ENCODE data around the gene HYI. TPM values are rescaled to one million over a fixed set of nuclear protein-coding genes. Genes with fewer than 3 reads are reported as not detected.
"Not testable (repeated sequence)": the region's sequence is repeated elsewhere in the genome, so short reads cannot be mapped to it uniquely, and the experiment has no call there.

HYI gene
- total RNA-seq, result 10 to 100 TPM; 14.9 to 27.4 (median 19.9) TPM
- 10.7 TPM for total RNA-seq (2013)
- total RNA-seq, result 3.0 to 26.2 (median 13.3) reads per million in 29 experiments

GRCh38 chr1:43453442-43454269 lies at the start of gene HYI:
TSS of gene HYI (minus strand) at chr1:43453931. CDS start at chr1:43453793, 138 bp downstream.
- Mint-ChIP-seq H3K9me3 (no peaks in the 10 kb centered on the region), H3K27me3 (peaks cover 11 to 14% of the 10 kb centered on the region in 2 donors), H3K36me3 (peaks cover 15% of the 10 kb centered on the region), H3K27ac (peak within 1 kb of the TSS; percentile 88 to 89), H3K4me3 (peak within 1 kb of the TSS; percentile 83 to 88 (median 87)), H3K4me1 (peaks cover 17 to 23% (median 21%) of the 10 kb centered on the region in 3 donors)
- ATAC-seq (replicated peaks in 1 of 4) (peak; percentile 73 to 80 (median 76)), DNase-seq (peak; percentile 26 to 77 (median 51))
- Histone ChIP-seq H3K27ac (ENCODE audit: low read length) (peak within 1 kb of the TSS; percentile 52), H3K36me3 (ENCODE audit: control insufficient read depth in 2 of 2, extremely low read depth in 1 of 2, insufficient read depth in 1 of 2, low read length in 1 of 2) (peaks cover 0 to 17% of the 10 kb centered on the region in 2 donors), H3K4me1 (ENCODE audit: control insufficient read depth in 1 of 2, extremely low read depth in 1 of 2, insufficient read depth in 2 of 2, low read length in 2 of 2) (peaks cover 0 to 21% of the 10 kb centered on the region in 2 experiments), H3K27me3 (replicated peaks in 1 of 2; ENCODE audit: control insufficient read depth in 2 of 2, extremely low read depth in 1 of 2, insufficient read depth in 2 of 2, low read length in 1 of 2) (peaks cover 0 to 10% of the 10 kb centered on the region in 2 experiments), H3K4me3 (ENCODE audit: control insufficient read depth in 1 of 2, extremely low read depth in 1 of 2, low read length in 1 of 2) (peak within 1 kb of the TSS; percentile 41 to 54), H3K9me3 (no peaks in the 10 kb centered on the region)
- ChIA-PET CTCF (interaction anchor here in 1 of 2 donors (1.6 kb wide), 1 partner anchor 482 kb away, joined by 3 read pairs; no protein-coding TSS in a partner anchor), POLR2A (no interaction called here)
- WGBS (ENCODE audit: insufficient coverage), result under 1% methylated on average over 71 of the region's 87 CpGs

GRCh38 chr1:43501806-43502205 lies 48.1 kb upstream of the HYI start:
- H3K4me3 Mint-ChIP-seq; H3K4me1 Mint-ChIP-seq; DNase-seq; H3K36me3 Mint-ChIP-seq; H3K9me3 ChIP-seq; H3K4me3 ChIP-seq (ENCODE audit: control insufficient read depth in 1 of 2, extremely low read depth in 1 of 2, low read length in 1 of 2); ATAC-seq (replicated peaks in 1 of 4); POLR2A ChIA-PET; CTCF ChIA-PET; H3K4me1 ChIP-seq (ENCODE audit: control insufficient read depth in 1 of 2, extremely low read depth in 1 of 2, insufficient read depth in 2 of 2, low read length in 2 of 2); H3K36me3 ChIP-seq (ENCODE audit: control insufficient read depth in 2 of 2, extremely low read depth in 1 of 2, insufficient read depth in 1 of 2, low read length in 1 of 2); H3K27ac ChIP-seq (ENCODE audit: low read length); H3K9me3 Mint-ChIP-seq; H3K27ac Mint-ChIP-seq: not testable (repeated sequence)
- no CpG with 5 or more reads among the region's 33 CpGs for WGBS (ENCODE audit: insufficient coverage)
- peaks cover 15 to 25% of the 10 kb centered on the region in 2 donors for H3K27me3 Mint-ChIP-seq
- peaks cover 0 to 21% of the 10 kb centered on the region in 2 experiments for H3K27me3 ChIP-seq (replicated peaks in 1 of 2; ENCODE audit: control insufficient read depth in 2 of 2, extremely low read depth in 1 of 2, insufficient read depth in 2 of 2, low read length in 1 of 2)

GRCh38 chr1:43499898-43500297 lies 46.2 kb upstream of the HYI start:
- no peak overlapping the region for H3K4me3 ChIP-seq (ENCODE audit: control insufficient read depth in 1 of 2, extremely low read depth in 1 of 2, low read length in 1 of 2)
- ATAC-seq (replicated peaks in 1 of 4) (no peak), DNase-seq (no peak)
- no peaks in the 10 kb centered on the region for H3K4me1 ChIP-seq (ENCODE audit: control insufficient read depth in 1 of 2, extremely low read depth in 1 of 2, insufficient read depth in 2 of 2, low read length in 2 of 2)
- no peak overlapping the region for H3K27ac ChIP-seq (ENCODE audit: low read length)
- no peaks in the 10 kb centered on the region for H3K36me3 ChIP-seq (ENCODE audit: control insufficient read depth in 2 of 2, extremely low read depth in 1 of 2, insufficient read depth in 1 of 2, low read length in 1 of 2)
- peaks cover 0 to 12% of the 10 kb centered on the region in 2 experiments for H3K27me3 ChIP-seq (replicated peaks in 1 of 2; ENCODE audit: control insufficient read depth in 2 of 2, extremely low read depth in 1 of 2, insufficient read depth in 2 of 2, low read length in 1 of 2)
- ChIA-PET POLR2A (interaction anchor here in 1 of 2 donors (0.5 kb wide), 1 partner anchor 11 kb away, joined by 3 read pairs; no protein-coding TSS in a partner anchor), CTCF (no interaction called here)
- peaks cover 15 to 24% of the 10 kb centered on the region in 2 donors for H3K27me3 Mint-ChIP-seq
- no peaks in the 10 kb centered on the region for H3K9me3 ChIP-seq
- no peak overlapping the region for H3K27ac Mint-ChIP-seq
- WGBS (ENCODE audit: insufficient coverage), result 86% methylated on average over 6 of the region's 6 CpGs
- no peaks in the 10 kb centered on the region for H3K9me3 Mint-ChIP-seq
- H3K36me3 Mint-ChIP-seq, result no peaks in the 10 kb centered on the region
- no peak overlapping the region for H3K4me3 Mint-ChIP-seq
- no peaks in the 10 kb centered on the region for H3K4me1 Mint-ChIP-seq

- Mint-ChIP-seq H3K27ac (no peak overlapping the region), H3K27me3 (peaks cover 13 to 23% of the 10 kb centered on the region in 2 donors), H3K36me3 (no peaks in the 10 kb centered on the region), H3K4me3 (no peak overlapping the region), H3K4me1 (no peaks in the 10 kb centered on the region), H3K9me3 (peaks cover 0 to 10% (median 6%) of the 10 kb centered on the region in 3 donors)
- H3K27ac ChIP-seq (ENCODE audit: low read length), result no peak overlapping the region
- WGBS (ENCODE audit: insufficient coverage), result 88% methylated on average over 6 of the region's 7 CpGs
- no peak for DNase-seq
- ATAC-seq (replicated peaks in 1 of 4), result no peak
- H3K4me3 ChIP-seq (ENCODE audit: control insufficient read depth in 1 of 2, extremely low read depth in 1 of 2, low read length in 1 of 2), result no peak overlapping the region
- POLR2A ChIA-PET, result no interaction called here
- H3K27me3 ChIP-seq (replicated peaks in 1 of 2; ENCODE audit: control insufficient read depth in 2 of 2, extremely low read depth in 1 of 2, insufficient read depth in 2 of 2, low read length in 1 of 2), result peaks cover 0 to 10% of the 10 kb centered on the region in 2 experiments
- no peaks in the 10 kb centered on the region for H3K36me3 ChIP-seq (ENCODE audit: control insufficient read depth in 2 of 2, extremely low read depth in 1 of 2, insufficient read depth in 1 of 2, low read length in 1 of 2)
- CTCF ChIA-PET, result no interaction called here
- H3K4me1 ChIP-seq (ENCODE audit: control insufficient read depth in 1 of 2, extremely low read depth in 1 of 2, insufficient read depth in 2 of 2, low read length in 2 of 2), result no peaks in the 10 kb centered on the region
- H3K9me3 ChIP-seq, result no peaks in the 10 kb centered on the region
Observed at GRCh38 chr1:43495204-43495603, 41.5 kb upstream of the HYI start.

DNA sequence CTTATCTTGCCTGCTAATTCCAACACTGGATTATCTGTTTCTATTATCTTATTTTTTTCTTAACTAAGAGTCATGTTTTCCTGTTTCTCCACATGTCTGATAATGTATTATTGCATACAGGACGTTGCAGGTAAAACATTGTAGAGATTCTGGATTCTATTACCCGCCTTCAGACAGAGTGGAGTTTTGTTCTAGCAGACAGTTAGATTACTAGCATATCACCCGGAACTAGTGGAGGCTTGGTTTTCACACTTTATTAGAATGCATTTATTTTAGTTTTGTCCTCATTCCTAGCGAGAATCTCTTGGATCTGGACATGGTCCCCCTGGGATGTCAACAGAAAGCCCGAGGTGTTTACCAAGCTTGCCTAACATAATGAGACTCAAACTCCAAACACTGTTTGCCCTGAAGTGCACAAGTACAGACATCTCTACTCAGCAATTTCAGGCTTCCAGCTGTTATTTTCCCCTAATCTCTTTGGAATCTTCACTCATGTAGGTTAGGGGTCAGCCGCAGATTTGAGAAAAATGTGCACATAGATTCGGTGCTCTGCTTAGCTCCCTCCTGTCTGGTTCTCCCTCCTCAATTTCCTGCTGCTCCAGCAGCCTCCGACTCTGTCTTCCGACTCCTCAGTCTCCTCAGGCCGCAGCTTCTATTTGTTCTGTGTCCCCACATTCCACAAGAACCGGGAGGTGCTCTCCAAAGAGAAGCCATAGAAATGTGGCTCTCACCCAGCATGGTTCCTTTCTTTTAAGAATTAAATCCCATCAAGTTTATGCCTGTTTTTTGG lies 40.1 kb upstream of the HYI start:
- H3K4me1 Mint-ChIP-seq, result no peaks in the 10 kb centered on the region
- H3K9me3 ChIP-seq, result no peaks in the 10 kb centered on the region
- H3K27ac ChIP-seq (ENCODE audit: low read length), result no peak overlapping the region
- ChIA-PET POLR2A (no interaction called here), CTCF (interaction anchor here in 1 of 2 donors (0.6 kb wide), 1 partner anchor 702 kb away, joined by 3 read pairs; no protein-coding TSS in a partner anchor)
- H3K27me3 Mint-ChIP-seq, result peaks cover 8 to 17% of the 10 kb centered on the region in 2 donors
- no peaks in the 10 kb centered on the region for H3K4me1 ChIP-seq (ENCODE audit: control insufficient read depth in 1 of 2, extremely low read depth in 1 of 2, insufficient read depth in 2 of 2, low read length in 2 of 2)
- no peak overlapping the region for H3K4me3 ChIP-seq (ENCODE audit: control insufficient read depth in 1 of 2, extremely low read depth in 1 of 2, low read length in 1 of 2)
- peaks cover 5 to 17% (median 15%) of the 10 kb centered on the region in 3 donors for H3K9me3 Mint-ChIP-seq
- H3K27ac Mint-ChIP-seq, result no peak overlapping the region
- peaks cover 0 to 8% of the 10 kb centered on the region in 2 experiments for H3K27me3 ChIP-seq (replicated peaks in 1 of 2; ENCODE audit: control insufficient read depth in 2 of 2, extremely low read depth in 1 of 2, insufficient read depth in 2 of 2, low read length in 1 of 2)
- 61% methylated on average over 8 of the region's 11 CpGs for WGBS (ENCODE audit: insufficient coverage)
- DNase-seq, result no peak
- ATAC-seq (replicated peaks in 1 of 4), result no peak
- H3K36me3 Mint-ChIP-seq, result no peaks in the 10 kb centered on the region
- H3K36me3 ChIP-seq (ENCODE audit: control insufficient read depth in 2 of 2, extremely low read depth in 1 of 2, insufficient read depth in 1 of 2, low read length in 1 of 2), result no peaks in the 10 kb centered on the region
- no peak overlapping the region for H3K4me3 Mint-ChIP-seq

DNA sequence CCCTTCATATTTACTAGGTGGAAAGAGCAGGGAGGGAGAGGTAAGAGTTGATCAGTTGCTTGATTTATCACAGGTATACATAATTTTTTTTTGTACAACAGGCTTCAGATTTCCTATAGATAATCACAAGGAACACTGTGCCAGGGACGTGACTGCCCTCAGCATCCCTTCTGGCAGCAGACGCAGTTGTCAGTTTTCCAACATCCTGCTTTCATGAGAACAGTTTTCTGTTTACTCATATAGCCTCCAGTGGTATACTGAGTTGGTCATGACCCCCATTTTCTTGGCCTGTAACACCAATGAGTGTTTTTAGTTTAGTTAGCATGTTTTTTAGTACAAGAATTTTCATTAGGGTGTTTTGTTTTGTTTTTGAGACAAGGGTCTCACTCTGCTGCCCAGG lies 39.1 kb upstream of the HYI start:
- DNase-seq (no peak), ATAC-seq (replicated peaks in 1 of 4) (no peak)
- Mint-ChIP-seq H3K4me3 (no peak overlapping the region), H3K27me3 (peaks cover 8 to 17% of the 10 kb centered on the region in 2 donors), H3K27ac (no peak overlapping the region), H3K4me1 (no peaks in the 10 kb centered on the region), H3K36me3 (peaks cover 2% of the 10 kb centered on the region), H3K9me3 (peaks cover 5 to 25% (median 21%) of the 10 kb centered on the region in 3 donors)
- WGBS (ENCODE audit: insufficient coverage), result 71% methylated on average over 2 of the region's 2 CpGs
- ChIA-PET CTCF (no interaction called here), POLR2A (no interaction called here)
- Histone ChIP-seq H3K9me3 (no peaks in the 10 kb centered on the region), H3K4me3 (ENCODE audit: control insufficient read depth in 1 of 2, extremely low read depth in 1 of 2, low read length in 1 of 2) (no peak overlapping the region), H3K27me3 (replicated peaks in 1 of 2; ENCODE audit: control insufficient read depth in 2 of 2, extremely low read depth in 1 of 2, insufficient read depth in 2 of 2, low read length in 1 of 2) (peaks cover 0 to 8% of the 10 kb centered on the region in 2 experiments), H3K4me1 (ENCODE audit: control insufficient read depth in 1 of 2, extremely low read depth in 1 of 2, insufficient read depth in 2 of 2, low read length in 2 of 2) (no peaks in the 10 kb centered on the region), H3K27ac (ENCODE audit: low read length) (no peak overlapping the region), H3K36me3 (ENCODE audit: control insufficient read depth in 2 of 2, extremely low read depth in 1 of 2, insufficient read depth in 1 of 2, low read length in 1 of 2) (no peaks in the 10 kb centered on the region)
